Stimulated activated CD4-positive, alpha-beta T cell treated with anti-CD3 and anti-CD28 coated beads, Interleukin-1b, Interleukin-23, amount 100 ng/mL, for 4 hours (primary cell): Measurements from ENCODE around the gene ALKBH3.

ENCODE experiments used
- DNase-seq, 2 donors: peaks; one replicate each; pipeline ENCODE4 v3.0.0-alpha.2; 2020; ENCODE audit warnings: low read depth in 2 of 2

The ALKBH3 gene

DNA sequence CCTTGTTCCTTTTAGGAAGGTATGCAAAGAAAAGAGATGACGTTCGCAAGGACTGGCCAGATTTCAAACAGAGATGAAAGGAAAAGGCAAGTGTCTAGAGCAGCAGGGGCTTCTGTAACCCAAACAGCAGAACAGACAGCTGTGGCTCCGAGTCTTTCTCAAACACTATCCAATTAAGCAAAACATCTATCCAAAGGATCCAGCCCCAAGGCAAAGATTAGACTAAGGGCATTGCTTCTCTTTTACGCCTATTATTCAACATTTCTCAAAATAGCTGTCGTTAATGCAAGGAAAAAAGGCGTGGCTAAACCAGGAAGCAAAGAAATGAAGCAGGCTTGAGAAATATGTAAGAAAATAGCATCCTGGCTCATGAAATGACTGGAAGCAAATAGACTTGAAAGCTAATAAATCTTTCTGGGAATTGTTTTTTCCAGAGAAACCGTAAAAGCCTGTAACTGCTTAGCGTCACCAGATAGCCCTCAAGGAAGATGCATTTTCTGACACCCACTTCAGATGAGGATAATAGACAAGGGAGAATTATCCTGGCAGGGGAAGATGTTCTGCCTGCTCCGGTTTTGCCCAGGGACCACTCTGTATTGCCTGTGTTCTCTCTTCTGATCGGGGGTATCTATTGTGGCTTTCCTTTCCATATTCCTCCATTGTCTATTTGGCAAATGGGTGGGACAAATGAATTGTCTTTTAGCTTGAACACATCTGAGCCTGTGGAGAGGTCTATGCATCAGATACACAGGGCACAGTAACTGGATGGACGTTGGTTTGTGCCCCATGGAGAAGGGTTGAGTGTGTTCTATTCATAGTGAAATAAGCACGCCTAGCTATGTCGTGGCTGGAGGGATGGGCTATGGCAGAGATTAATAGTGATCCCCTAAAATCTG, 82.0 kb downstream of the ALKBH3 start:
- DNase-seq = no peak

DNA sequence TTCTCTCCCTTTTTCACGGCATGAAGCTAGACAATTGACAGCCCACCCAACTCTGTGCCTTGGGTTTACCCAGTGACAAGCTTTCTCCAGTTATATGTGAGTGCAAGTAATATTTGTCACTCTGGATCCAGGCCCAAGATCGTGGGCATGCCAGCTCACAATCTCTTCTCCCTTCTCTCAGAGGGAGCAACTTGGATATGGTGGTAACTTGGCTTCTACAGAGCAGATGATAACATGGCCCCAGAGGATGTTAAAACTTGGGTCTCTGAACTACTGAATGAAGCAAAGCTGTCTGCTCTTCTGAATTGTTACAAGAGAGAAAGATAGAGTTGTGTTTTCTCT, 82.6 kb downstream of the ALKBH3 start:
- DNase-seq = no peak

DNA sequence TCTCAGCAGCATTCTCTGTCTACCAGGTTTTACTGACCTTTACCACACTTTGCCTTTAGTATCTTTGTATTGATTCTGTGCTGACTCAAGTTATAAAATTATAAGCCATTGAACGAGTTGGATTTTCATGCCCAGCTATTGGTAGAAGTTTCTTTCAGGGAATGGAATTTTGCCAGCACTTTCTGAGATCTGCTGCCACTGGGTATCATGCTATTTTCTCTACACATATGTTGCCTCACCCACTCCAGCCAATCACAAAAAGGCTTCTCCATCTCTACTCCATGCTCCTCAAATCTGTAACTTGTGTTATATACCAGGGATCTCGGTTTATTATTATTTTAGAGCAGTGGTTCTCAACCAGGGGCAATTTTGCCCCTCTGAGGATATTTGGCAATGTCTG, 87.0 kb downstream of the ALKBH3 start:
- no peak for DNase-seq

DNA sequence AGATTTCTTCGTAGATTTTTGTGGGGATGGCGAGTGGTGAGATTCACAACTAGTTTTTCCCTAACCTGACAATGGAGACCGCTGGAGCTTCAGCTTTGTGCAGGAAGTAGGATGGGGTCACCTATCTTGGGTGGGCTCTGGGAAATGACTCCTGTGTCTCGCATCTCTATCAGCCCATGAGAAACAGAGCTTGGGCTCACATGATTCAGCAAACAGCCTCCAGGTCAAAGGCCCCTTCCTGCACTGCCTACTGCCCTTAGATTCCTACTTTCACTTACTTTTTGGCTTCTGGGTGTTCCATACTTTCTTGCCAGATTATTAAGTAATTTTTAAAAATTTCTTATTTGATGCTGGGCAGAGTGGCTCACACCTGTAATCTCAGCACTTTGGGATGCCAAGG, 88.1 kb downstream of the ALKBH3 start:
- DNase-seq = no peak

DNA sequence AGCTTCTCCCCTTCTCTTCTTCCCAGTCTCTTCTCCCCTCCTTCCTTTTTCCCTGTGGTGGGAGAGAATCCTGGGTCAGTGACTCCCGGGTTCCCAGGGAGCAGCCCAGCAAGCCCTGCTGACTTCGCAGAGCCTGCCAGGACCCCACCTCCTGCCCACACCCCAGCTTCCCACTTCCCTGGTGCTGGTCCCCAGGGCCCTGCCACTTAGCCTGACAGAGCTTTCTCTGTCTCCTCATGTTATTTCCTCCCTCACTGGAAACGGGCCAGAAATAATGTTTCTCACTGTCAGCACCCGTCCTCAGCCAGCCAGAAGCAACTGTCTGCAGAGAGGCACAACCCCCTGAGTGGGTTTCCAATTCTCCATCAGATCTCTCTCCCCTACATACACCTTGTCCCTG, 88.9 kb downstream of the ALKBH3 start:
- no peak for DNase-seq
